GM12873 (cell line): ENCODE data around the gene H6PD.

ENCODE experiments used
- CTCF ChIP-seq: IDR thresholded peaks from 2 replicates; pipeline ENCODE4 v1.5.1; 2012; ENCODE audit warnings: low read depth, mild to moderate bottlenecking, moderate library complexity, low read length, control low read depth; ENCODE audit not compliant: insufficient read depth; ENCODE audit errors: missing control alignments

Gene H6PD

GRCh38 chr1:9229549-9229948 is 5.0 kb upstream of the H6PD start:
- TF ChIP-seq CTCF: no peak

DNA sequence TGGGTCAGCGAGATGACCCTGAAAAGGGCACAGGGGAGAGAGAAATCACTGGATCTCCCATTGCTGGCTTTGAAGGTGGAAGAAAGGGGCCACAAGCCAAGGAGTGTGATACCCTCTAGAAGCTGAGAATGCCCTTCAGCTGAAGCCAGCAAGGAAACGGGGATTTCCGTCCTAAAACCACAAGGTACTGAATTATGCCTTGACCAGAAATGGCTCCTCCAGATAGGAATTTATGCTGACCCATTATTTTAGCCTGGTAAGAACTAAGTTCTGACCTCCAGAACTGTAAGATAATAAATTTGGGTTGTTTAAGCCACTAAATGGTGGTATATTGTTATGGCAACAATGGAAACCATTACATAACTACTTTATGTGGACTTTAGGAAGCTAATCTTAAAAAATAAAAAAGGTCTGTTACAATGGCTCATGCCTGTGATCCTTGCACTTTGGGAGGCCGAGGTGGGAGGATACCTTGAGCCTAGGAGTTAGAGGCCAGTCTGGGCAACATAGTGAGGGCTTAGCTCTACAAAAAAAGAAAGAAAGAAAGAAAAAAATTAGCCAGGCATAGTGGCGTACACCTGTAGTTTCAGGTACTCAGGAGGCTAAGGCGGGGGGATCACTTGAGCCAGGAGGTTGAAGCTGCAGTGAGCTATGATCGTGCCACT is 3.6 kb upstream of the H6PD start:
- TF ChIP-seq CTCF: no peak

DNA sequence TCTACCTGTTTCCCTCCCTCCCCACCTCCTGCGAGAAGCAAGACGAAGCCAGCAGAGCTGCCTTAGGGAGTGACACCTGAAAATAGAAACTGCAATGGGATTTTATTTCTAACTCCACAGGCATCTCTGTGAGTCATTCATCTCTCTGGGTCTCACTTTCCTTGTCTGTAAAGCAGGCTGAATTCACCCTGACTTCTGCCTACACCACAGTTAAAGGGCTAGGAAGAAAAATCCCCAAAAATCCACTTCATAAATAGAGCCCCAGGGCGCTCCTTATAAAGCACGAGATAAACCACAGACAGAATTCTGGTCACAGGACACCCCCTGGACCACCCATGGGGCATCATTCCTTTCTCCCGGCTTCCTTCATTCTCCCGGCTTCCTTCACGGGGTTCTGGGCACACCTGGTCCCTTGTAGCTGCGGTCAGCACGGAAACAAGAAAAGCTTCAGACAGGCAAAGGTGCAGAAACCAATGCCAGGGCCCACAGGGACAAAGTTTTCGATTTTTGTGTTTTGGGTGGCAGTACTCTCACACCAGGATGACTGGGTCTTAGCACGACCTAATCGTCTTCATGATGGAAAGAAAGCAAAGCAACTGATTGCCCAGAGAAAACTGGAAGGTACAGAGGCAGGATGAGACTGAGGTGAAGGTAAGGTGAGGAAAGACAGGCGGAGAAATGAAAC is 2.8 kb upstream of the H6PD start:
- TF ChIP-seq CTCF: no peak

DNA sequence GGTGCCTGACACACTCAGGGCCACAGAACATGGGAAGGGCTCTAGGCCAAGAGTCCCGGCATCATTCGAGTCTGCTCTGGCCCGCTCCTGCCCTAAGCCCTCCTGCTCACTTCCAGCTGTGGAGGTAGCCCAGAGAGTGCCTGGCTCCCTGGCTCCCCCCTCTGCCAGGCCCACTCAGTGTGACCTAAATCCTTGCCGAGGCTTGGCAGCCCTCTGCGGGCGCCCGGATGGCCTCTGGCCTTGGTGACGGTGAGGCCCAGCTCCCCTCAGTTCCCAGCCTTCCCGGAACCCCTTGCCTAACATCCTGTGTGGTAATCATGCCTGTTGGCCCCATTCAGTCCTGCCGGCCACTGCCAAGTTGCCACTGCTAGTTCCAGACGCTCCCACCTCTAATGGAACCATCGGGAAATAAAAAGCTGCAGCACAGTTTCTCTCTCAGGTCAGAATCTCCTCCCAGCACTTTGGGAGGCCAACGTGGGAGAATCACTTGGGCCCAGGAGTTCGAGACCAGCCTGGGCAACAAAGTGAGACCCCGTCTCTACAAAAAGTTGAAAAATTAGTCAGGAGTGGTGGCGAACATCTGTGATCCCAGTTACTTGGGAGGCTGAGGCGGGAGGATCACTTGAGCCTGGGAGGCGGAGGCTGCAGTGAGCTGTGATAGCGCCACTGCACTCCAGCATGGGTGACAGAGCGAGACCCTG is 1.2 kb upstream of the H6PD start:
- no peak for TF ChIP-seq CTCF

GRCh38 chr1:9233942-9234222 is 692 bp upstream of the H6PD start:
- no peak for TF ChIP-seq CTCF

DNA sequence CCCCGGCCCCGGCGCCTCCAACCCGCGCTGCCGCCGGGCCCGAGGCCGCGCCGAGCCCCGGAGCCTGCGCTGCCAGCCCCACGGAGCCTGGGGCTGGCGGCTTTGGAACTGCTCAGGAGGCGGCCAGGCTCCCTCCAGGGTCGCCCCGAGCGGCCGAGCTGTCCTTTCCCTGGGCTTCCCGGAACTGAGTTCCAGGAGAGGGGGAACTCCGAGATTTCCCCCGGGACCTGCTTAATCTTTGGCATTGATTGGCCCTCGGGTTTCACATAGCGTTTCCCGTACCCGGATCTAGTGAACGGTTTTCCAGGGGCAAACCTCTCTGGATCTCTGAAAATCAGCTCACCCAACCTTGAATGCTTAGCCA is 504 bp downstream of the H6PD start:
- TF ChIP-seq CTCF: no peak

GRCh38 chr1:9235560-9235959 is 986 bp downstream of the H6PD start:
- no peak for TF ChIP-seq CTCF
